Fibroblast of the aortic adventitia (primary cell): ENCODE measurements around the gene GRM8. TPM values are rescaled to one million over a fixed set of nuclear protein-coding genes. Genes with fewer than 3 reads are reported as not detected.

Source experiments
- DNase-seq: peaks from one replicate; pipeline ENCODE4 v3.0.0-alpha.2; 2010; ENCODE audit warnings: low read depth
- H3K4me3 ChIP-seq: 2 replicates; pipeline ENCODE4 v1.5.1; 2011; ENCODE audit warnings: low read depth, mild to moderate bottlenecking, control low read depth, low read length, moderate library complexity
- total RNA-seq: library from RNA; depleted of rRNA; stranded (reverse); fragments of >200 nt; gene quantifications from 2 replicates; pipeline ENCODE4 v1.2.3, GENCODE V29; 2012; ENCODE audit warnings: low replicate concordance
- TF ChIP-seq, protein P1 (sequence below): IDR thresholded peaks from 2 replicates; pipeline ENCODE4 v1.5.1; 2011; ENCODE audit warnings: mild to moderate bottlenecking, low read length, control low read depth, inconsistent platforms; ENCODE audit not compliant: insufficient read depth

Gene GRM8
- total RNA-seq, 1 donor: 0.36 TPM

DNA sequence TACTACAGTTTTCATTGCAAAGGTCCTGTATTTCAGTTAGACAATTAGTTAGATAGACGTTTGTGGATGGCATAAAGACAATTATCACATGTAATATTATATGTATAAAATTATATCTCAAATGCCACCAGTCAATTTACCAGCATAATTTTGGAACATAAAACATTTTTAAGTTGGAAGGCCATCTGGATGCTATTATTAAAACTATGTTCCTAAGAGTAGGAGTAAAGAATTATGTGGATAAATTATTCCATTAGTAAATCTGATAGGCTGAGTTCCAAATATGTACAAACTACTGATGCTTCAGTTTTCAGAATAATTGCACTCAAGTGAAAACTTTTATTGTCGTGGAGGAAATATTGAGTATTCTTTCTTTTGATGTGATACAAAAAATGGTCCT, 790.3 kb downstream of the GRM8 start:
- no peak for DNase-seq
- TF ChIP-seq, protein P1, sequence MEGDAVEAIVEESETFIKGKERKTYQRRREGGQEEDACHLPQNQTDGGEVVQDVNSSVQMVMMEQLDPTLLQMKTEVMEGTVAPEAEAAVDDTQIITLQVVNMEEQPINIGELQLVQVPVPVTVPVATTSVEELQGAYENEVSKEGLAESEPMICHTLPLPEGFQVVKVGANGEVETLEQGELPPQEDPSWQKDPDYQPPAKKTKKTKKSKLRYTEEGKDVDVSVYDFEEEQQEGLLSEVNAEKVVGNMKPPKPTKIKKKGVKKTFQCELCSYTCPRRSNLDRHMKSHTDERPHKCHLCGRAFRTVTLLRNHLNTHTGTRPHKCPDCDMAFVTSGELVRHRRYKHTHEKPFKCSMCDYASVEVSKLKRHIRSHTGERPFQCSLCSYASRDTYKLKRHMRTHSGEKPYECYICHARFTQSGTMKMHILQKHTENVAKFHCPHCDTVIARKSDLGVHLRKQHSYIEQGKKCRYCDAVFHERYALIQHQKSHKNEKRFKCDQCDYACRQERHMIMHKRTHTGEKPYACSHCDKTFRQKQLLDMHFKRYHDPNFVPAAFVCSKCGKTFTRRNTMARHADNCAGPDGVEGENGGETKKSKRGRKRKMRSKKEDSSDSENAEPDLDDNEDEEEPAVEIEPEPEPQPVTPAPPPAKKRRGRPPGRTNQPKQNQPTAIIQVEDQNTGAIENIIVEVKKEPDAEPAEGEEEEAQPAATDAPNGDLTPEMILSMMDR: no peak

DNA sequence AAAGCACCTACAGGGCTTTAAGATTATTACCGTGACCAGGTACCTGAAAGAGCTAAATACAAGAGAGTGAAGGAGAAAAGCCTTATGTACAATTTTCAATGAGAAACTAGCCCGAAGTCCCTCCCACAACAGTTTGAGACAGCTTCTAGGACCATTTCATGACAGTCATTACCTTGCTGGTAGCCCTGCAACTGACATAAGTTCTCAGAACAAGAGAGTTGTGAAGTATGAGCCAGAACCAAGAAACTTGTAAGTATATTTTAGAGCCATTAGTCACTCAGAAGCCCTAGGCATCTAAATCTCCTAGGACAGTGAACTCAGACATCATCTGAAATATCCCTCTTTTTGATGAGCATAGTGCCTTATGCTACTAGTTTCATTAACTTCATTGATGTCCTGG, 792.1 kb downstream of the GRM8 start:
- TF ChIP-seq, protein P1: no peak
- no peak for DNase-seq
- H3K4me3 ChIP-seq: no peak overlapping the region

More for the DNA sequence above, 790.3 kb downstream of the GRM8 start:
- H3K4me3 ChIP-seq: no peak overlapping the region

DNA sequence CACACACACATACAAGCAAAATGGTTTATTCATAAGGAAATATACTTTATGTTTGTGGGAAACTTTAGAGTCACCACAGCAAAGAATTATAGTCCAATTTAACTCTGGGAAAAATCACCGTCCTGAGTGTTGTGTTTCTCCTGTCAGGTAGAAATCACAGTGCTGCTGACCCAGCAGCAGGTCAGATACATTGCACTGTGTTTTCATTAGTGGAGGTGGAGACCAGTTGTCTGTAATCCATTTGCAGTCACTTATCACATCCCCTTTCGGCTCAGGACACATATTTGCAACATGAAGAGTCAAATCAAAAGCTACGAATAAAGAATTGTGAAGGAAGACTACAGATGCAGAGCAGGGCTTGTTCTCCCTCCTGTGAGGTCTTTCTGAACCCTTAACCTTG, 799.6 kb downstream of the GRM8 start:
- no peak for DNase-seq
- H3K4me3 ChIP-seq: no peak overlapping the region
- TF ChIP-seq, protein P1: no peak

DNA sequence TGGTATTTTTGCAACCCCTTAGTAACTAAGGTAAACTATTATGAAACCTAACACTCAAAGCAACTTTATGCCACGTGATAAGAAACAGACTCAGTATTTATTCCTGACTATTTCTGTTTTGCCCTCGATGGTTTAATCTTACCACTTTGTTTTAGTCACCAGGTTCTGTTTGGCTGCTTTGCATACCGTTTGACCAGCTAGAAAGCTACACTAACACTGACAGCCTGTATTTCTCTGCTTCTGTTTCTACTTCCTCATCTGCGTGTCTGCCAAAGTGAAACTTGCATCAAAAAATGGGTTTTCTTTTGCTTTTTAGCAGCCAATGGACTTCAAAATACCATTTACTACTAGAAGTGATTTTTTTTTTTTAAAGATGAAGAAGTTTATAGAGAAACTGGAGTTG, 802.5 kb downstream of the GRM8 start:
- no peak for DNase-seq
- H3K4me3 ChIP-seq: no peak overlapping the region
- TF ChIP-seq, protein P1: no peak

DNA sequence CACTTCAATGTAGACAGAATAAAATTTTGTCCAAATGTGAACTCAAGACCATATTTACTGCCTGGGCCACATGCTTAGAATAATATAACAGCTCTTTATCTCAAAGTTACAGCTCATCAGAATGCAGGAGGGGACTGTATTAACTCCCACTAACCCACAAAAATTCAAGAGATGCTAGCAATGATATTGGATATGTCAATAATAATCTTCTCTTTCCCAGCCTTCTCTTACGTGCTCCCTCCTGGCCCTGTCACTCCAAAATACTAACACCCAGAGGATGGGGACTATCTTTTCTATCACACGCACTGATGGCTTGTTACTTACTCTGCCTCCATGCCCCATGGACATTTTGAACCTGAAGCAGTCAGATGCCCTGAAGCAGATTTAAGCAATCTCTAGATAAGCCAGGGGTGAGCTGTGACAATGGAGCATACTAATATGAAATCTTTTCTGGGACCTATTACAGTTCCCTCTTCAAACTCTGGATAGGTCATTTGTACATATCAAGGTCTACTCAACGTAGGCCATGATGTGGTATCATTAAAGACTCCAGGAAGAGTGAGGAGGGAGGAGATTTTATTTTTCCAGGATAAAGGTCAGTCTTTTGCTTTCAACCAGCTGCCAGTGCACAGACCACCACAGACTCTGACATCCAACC, 803.0 kb downstream of the GRM8 start:
- TF ChIP-seq, protein P1: no peak
- no peak overlapping the region for H3K4me3 ChIP-seq
- no peak for DNase-seq

DNA sequence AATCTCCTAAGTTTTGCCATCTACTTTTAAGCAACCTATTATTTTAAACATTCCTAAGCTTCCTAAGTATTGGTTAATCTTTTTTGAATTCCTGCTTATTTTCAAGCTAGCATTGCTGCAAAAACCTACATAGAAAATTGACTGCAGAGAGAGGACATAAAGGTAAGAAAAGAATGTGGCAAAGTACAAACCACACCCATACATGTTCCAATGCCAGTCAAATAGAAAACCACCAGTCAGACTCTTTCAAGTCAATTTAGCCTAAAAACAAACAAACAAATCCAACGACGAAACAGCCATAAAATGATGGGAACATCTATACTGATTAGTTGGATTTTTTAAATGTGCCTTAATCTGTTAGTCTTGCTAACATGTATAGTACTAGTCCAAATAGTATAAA, 804.8 kb downstream of the GRM8 start:
- DNase-seq: no peak
- H3K4me3 ChIP-seq: no peak overlapping the region
- TF ChIP-seq, protein P1: no peak

DNA sequence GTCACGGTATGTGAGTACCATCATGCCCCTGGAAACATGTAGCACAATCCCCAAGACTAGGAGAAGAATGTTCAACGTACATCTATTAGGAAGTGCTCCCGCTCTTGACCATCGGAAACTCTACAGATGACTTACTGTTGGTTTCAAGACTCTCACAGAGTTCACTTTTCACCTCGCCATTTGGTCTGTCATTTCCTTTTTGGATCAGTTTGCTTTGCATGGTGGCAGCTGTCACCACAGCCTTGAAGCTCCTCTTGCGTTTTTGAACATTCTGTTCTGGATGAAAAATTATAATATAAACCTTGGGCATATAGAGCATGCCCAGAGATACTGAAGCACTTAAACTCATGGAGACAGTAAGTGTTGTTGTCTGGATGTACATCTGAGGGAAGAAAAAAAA, 806.8 kb downstream of the GRM8 start:
- TF ChIP-seq, protein P1: no peak
- DNase-seq: no peak

More for the DNA sequence above, 806.8 kb downstream of the GRM8 start:
- H3K4me3 ChIP-seq: no peak overlapping the region
